GM12878 (cell line): ENCODE data around the gene NPAS2. TPM values are rescaled to one million over a fixed set of nuclear protein-coding genes. Genes with fewer than 3 reads are reported as not detected.

Experiments used
- ATAC-seq: fragments of 200-7000 bp; cut with Tn5 transposase; 3 replicates; pipeline ENCODE4 v1.9.1; 2020; ENCODE audit warnings: mild to moderate bottlenecking, moderate library complexity
- BruUV-seq: library from RNA; stranded (reverse); fragments of 400-500 nt; replicated peaks from 2 replicates; lab custom pipeline; 2021; lab: Mats Ljungman, UMichigan
- CTCF ChIA-PET: fragments of 300-600 bp; sonication (Branson Sonifier 250); formaldehyde crosslinking; extraction: SDS; loops from one replicate; lab custom pipeline; 2021; ENCODE audit warnings: inconsistent platforms; lab: Yijun Ruan, JAX
- POLR2A ChIA-PET: fragments of 350-600 bp; formaldehyde crosslinking; extraction: SDS; loops from one replicate; lab custom pipeline; 2021; ENCODE audit warnings: inconsistent platforms; lab: Charles Lee
- RAD21 ChIA-PET: fragments of 300-600 bp; sonication (Branson Sonifier 250); formaldehyde crosslinking; loops from one replicate; lab custom pipeline; 2023; ENCODE audit warnings: antibody characterized with exemption; ENCODE audit not compliant: unreplicated experiment; lab: Charles Lee
- SMC1A ChIA-PET: fragments of 300-600 bp; sonication (Branson Sonifier 250); formaldehyde crosslinking; loops from one replicate; lab custom pipeline; 2023; ENCODE audit not compliant: unreplicated experiment, uncharacterized antibody; lab: Charles Lee
- DNase-seq: peaks from one replicate; pipeline ENCODE4 v3.0.0-alpha.2; 2011; ENCODE audit warnings: low read depth, low spot score
- FAIRE-seq: peaks from 3 replicates; lab custom pipeline; 2011; peaks lifted over from hg19 to GRCh38; lab: Jason Lieb, UNC
- H2AFZ ChIP-seq: 2 replicates; pipeline ENCODE4 v1.6.0; 2011; ENCODE audit warnings: low read depth, low read length, control low read depth; ENCODE audit not compliant: control insufficient read depth
- H3K27ac ChIP-seq: 2 replicates; pipeline ENCODE4 v1.5.1; 2011; ENCODE audit warnings: control low read depth; ENCODE audit not compliant: control insufficient read depth, insufficient read depth
- H3K27me3 ChIP-seq, 2 experiments: replicated peaks in 1 of 2; 2 replicates each; pipeline versions ENCODE4 v1.6.0 to v1.6.1; 2011; ENCODE audit warnings: low read length in 1 of 2; ENCODE audit not compliant: control insufficient read depth in 2 of 2, insufficient read depth in 2 of 2
- H3K36me3 ChIP-seq, 2 experiments: 2 replicates each; pipeline ENCODE4 v1.5.1; 2011; ENCODE audit warnings: low read length in 1 of 2; ENCODE audit not compliant: control insufficient read depth in 2 of 2, insufficient read depth in 2 of 2
- H3K4me1 ChIP-seq: 2 replicates; pipeline ENCODE4 v1.6.1; 2011; ENCODE audit warnings: mild to moderate bottlenecking, low read length, moderate library complexity, mixed read lengths; ENCODE audit not compliant: control insufficient read depth, insufficient read depth
- H3K4me2 ChIP-seq: 2 replicates; pipeline ENCODE4 v1.6.0; 2011; ENCODE audit warnings: control low read depth; ENCODE audit not compliant: control insufficient read depth, insufficient read depth
- H3K4me3 ChIP-seq: fragments of 200-600 bp; sonication (generic); 2 replicates; pipeline ENCODE4 v1.5.1; 2016
- H3K79me2 ChIP-seq: 2 replicates; pipeline ENCODE4 v1.6.0; 2011; ENCODE audit warnings: low read length; ENCODE audit not compliant: control insufficient read depth, insufficient read depth
- H3K9ac ChIP-seq: 2 replicates; pipeline ENCODE4 v1.8.0; 2011; ENCODE audit warnings: low read length, control low read depth, mixed read lengths; ENCODE audit not compliant: control insufficient read depth, insufficient read depth
- H3K9me3 ChIP-seq: replicated peaks from 3 replicates; pipeline ENCODE4 v1.5.1; 2011; ENCODE audit warnings: mild to moderate bottlenecking, low read length; ENCODE audit not compliant: control insufficient read depth, insufficient read depth
- H4K20me1 ChIP-seq: 2 replicates; pipeline ENCODE4 v1.6.0; 2011; ENCODE audit not compliant: control insufficient read depth, insufficient read depth
- GATAD2B ChIP-seq: fragments of 450-650 bp; conservative IDR thresholded peaks from 2 replicates; pipeline ENCODE4 v1.6.1; 2017; ENCODE audit warnings: low read depth, mild to moderate bottlenecking, moderate library complexity
- HDGF ChIP-seq: fragments of 450-650 bp; IDR thresholded peaks from 2 replicates; pipeline ENCODE4 v1.6.1; 2016; ENCODE audit warnings: antibody characterized with exemption
- JUNB ChIP-seq: IDR thresholded peaks from 2 replicates; pipeline ENCODE4 v1.6.1; 2016; ENCODE audit warnings: antibody characterized with exemption, mild to moderate bottlenecking
- MXI1 ChIP-seq: fragments of 150-350 bp; IDR thresholded peaks from 2 replicates; pipeline ENCODE4 v1.6.1; 2011; ENCODE audit warnings: low read depth, mild to moderate bottlenecking, inconsistent platforms, low read length, improper control_type of control experiment
- NR2F1 ChIP-seq: fragments of 450-650 bp; conservative IDR thresholded peaks from 2 replicates; pipeline ENCODE4 v1.6.1; 2017; ENCODE audit warnings: mild to moderate bottlenecking
- PML ChIP-seq: IDR thresholded peaks from 2 replicates; pipeline ENCODE4 v1.6.1; 2012; ENCODE audit warnings: low read length, inconsistent platforms
- POLR2A ChIP-seq: IDR thresholded peaks from 2 replicates; pipeline ENCODE4 v1.6.1; 2011; ENCODE audit warnings: low read depth, mild to moderate bottlenecking, low read length
- RELB ChIP-seq: fragments of 450-650 bp; IDR thresholded peaks from 2 replicates; pipeline ENCODE4 v1.6.1; 2017; ENCODE audit warnings: low read depth, mild to moderate bottlenecking, moderate library complexity
- RUNX3 ChIP-seq: IDR thresholded peaks from 2 replicates; pipeline ENCODE4 v1.6.1; 2012; ENCODE audit warnings: low read length, inconsistent platforms
- SKIL ChIP-seq: fragments of 450-650 bp; IDR thresholded peaks from 2 replicates; pipeline ENCODE4 v1.6.1; 2017; ENCODE audit warnings: mild to moderate bottlenecking, low read depth, inconsistent platforms; ENCODE audit not compliant: poor library complexity, severe bottlenecking
- SREBF1 ChIP-seq: IDR thresholded peaks from 2 replicates; pipeline ENCODE4 v1.6.1; 2012; ENCODE audit warnings: mild to moderate bottlenecking, low read length
- SREBF2 ChIP-seq: IDR thresholded peaks from 2 replicates; pipeline ENCODE4 v1.6.1; 2012; ENCODE audit warnings: mild to moderate bottlenecking, low read length
- STAT3 ChIP-seq: IDR thresholded peaks from 2 replicates; pipeline ENCODE4 v1.6.1; 2011; ENCODE audit warnings: low read depth, low read length, improper control_type of control experiment
- TCF3 ChIP-seq: IDR thresholded peaks from 2 replicates; pipeline ENCODE4 v1.6.1; 2012; ENCODE audit warnings: low read depth, mild to moderate bottlenecking, low read length, borderline replicate concordance; ENCODE audit not compliant: insufficient read depth
- WRNIP1 ChIP-seq: IDR thresholded peaks from 2 replicates; pipeline ENCODE4 v1.6.1; 2011; ENCODE audit warnings: low read depth, low read length, improper control_type of control experiment, borderline replicate concordance
- YBX1 ChIP-seq: fragments of 450-650 bp; IDR thresholded peaks from 2 replicates; pipeline ENCODE4 v1.6.1; 2016; ENCODE audit warnings: antibody characterized with exemption
- ZNF207 ChIP-seq: fragments of 450-650 bp; IDR thresholded peaks from 2 replicates; pipeline ENCODE4 v1.6.1; 2014; ENCODE audit warnings: antibody characterized with exemption, mild to moderate bottlenecking, borderline replicate concordance
- ZSCAN29 ChIP-seq: fragments of 450-650 bp; IDR thresholded peaks from 2 replicates; pipeline ENCODE4 v1.6.1; 2017; ENCODE audit warnings: mild to moderate bottlenecking, moderate library complexity
- WGBS: methylation state at CpG from one replicate; pipeline ENCODE4 v1.1.6; 2016; ENCODE audit warnings: low lambda C conversion rate; ENCODE audit not compliant: insufficient replicate concordance, insufficient coverage; ENCODE audit errors: missing lambda C conversion rate; 5-methylcytosine and 5-hydroxymethylcytosine counted together
- in situ Hi-C: fragments of 300-500 bp; cut with MboI; formaldehyde crosslinking; loops from 9 replicates; pipeline ENCODE4 v1.14.3; 2018; ENCODE audit warnings: mixed read lengths
- intact Hi-C: fragments of 100-400 bp; cut with micrococcal nuclease; formaldehyde crosslinking; loops from one replicate; pipeline ENCODE4 v1.14.2; 2022; ENCODE audit not compliant: unreplicated experiment
- polyA plus RNA-seq, 11 experiments: library from polyadenylated mRNA; depleted of rRNA in 4 of 11; unstranded in 6 of 11; stranded (reverse) in 5 of 11; fragments of >200 nt; fragmentation: Nextera tagmentation in 4 of 11; fragmentation: Illumina TruSeq in 1 of 11; extraction: Ambion mirVana in 4 of 11; extraction: Trizol in 1 of 11; gene quantifications; 1 replicate in 1 of 11; 2 replicates in 10 of 11; pipeline versions ENCODE4 v1.2.1 to v1.2.3, GENCODE V29; 2011 to 2016; ENCODE audit warnings: inconsistent platforms in 2 of 11, missing spikeins in 2 of 11, low read depth in 1 of 11
- total RNA-seq, 4 experiments: library from RNA; depleted of rRNA in 3 of 4; stranded (reverse); fragments of >200 nt in 3 of 4; fragmentation: Illumina TruSeq in 1 of 4; extraction: Trizol in 1 of 4; gene quantifications; 2 replicates each; pipeline versions ENCODE4 v1.2.1 to v1.2.3, GENCODE V29; 2013 to 2021

NPAS2 gene
- total and polyA plus RNA-seq, 10 of the 15 experiments (the other 5 are each of a cell fraction or from before 2014, with no cell fraction given) = 0.08 TPM; not detected in 9

DNA sequence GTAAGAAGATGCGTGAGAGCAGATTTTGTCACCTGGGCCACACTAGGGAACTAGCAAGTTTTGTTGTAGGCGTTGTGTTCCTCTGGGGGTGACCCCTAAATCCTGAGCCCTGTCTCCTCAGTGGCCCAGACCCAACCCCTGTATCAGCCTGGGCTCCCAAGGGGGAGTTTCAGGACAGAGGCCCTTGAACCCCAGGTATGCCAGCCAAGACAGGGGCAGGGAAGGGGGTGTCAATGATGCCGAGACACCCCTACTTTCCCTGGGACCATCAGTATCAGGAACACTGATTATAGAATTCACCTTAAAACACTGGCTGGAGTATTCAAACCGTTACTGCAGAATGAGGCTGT lies 143.1 kb downstream of the NPAS2 start:
- Histone ChIP-seq H3K4me3 (no peak overlapping the region), H3K9me3 (no peaks in the 10 kb centered on the region), H3K4me2 (no peak overlapping the region), H3K36me3 (no peaks in the 10 kb centered on the region), H2AFZ (no peak overlapping the region), H3K9ac (no peak overlapping the region), H3K4me1 (no peaks in the 10 kb centered on the region), H3K79me2 (no peaks in the 10 kb centered on the region), H4K20me1 (no peaks in the 10 kb centered on the region), H3K27me3 (peaks cover 1 to 3% of the 10 kb centered on the region in 2 experiments; a peak in 3 of 4 replicates), H3K27ac (no peak overlapping the region)
- in situ Hi-C loops = no loop called here
- 24% methylated on average over 4 of the region's 4 CpGs for WGBS
- TF ChIP-seq SKIL = no peak
- no peak for TF ChIP-seq SREBF2
- TF ChIP-seq POLR2A = no peak
- TF ChIP-seq PML = no peak
- no peak for TF ChIP-seq JUNB
- no peak for TF ChIP-seq ZSCAN29
- TF ChIP-seq ZNF207 = no peak
- TF ChIP-seq YBX1 = no peak
- ChIA-PET CTCF (no interaction called here), RAD21 (no interaction called here), POLR2A (no interaction called here), SMC1A (no interaction called here)
- no peak for DNase-seq
- intact Hi-C loops = no loop called here
- FAIRE-seq = no peak
- no peak for ATAC-seq
- BruUV-seq = no TSS peak

- DNase-seq (no peak), FAIRE-seq (no peak), ATAC-seq (no peak)
- no peaks in the 10 kb centered on the region for H4K20me1 ChIP-seq
- no peaks in the 10 kb centered on the region for H3K4me1 ChIP-seq
- in situ Hi-C loops = no loop called here
- H3K79me2 ChIP-seq = no peaks in the 10 kb centered on the region
- H3K4me2 ChIP-seq = no peak overlapping the region
- POLR2A ChIA-PET = no interaction called here
- SMC1A ChIA-PET = no interaction called here
- no peak overlapping the region for H3K9ac ChIP-seq
- H3K9me3 ChIP-seq = no peaks in the 10 kb centered on the region
- H3K36me3 ChIP-seq = no peaks in the 10 kb centered on the region
- CTCF ChIA-PET = no interaction called here
- no peak overlapping the region for H2AFZ ChIP-seq
- WGBS = 60% methylated on average over 12 of the region's 12 CpGs
- no TSS peak for BruUV-seq
- RAD21 ChIA-PET = no interaction called here
- intact Hi-C loops = no loop called here
- no peak overlapping the region for H3K4me3 ChIP-seq
- no peak overlapping the region for H3K27ac ChIP-seq
- H3K27me3 ChIP-seq = peaks cover 0 to 3% of the 10 kb centered on the region in 2 experiments
- TF ChIP-seq HDGF (no peak), RUNX3 (no peak), RELB (no peak), STAT3 (no peak), WRNIP1 (no peak), SREBF1 (no peak), TCF3 (no peak), MXI1 (no peak), GATAD2B (no peak), NR2F1 (no peak)
Measured at GRCh38 chr2:100964222-100964621, 144.3 kb downstream of the NPAS2 start.
